Sigmoid colon (tissue), 7 donors: Measurements from ENCODE around the gene LRP8. TPM values are rescaled to one million over a fixed set of nuclear protein-coding genes. Genes with fewer than 3 reads are reported as not detected.

Experiments used
- DNase-seq: peaks from one replicate; pipeline ENCODE4 v3.0.0-alpha.2; 2019
- H3K27ac ChIP-seq, 4 donors: fragments of 200-600 bp; sonication (generic); one replicate each; pipeline ENCODE4 v1.5.1; 2016 to 2019; ENCODE audit warnings: mild to moderate bottlenecking in 1 of 4
- H3K27me3 ChIP-seq, 3 donors: fragments of 200-600 bp; sonication (generic); one replicate each; pipeline ENCODE4 v1.5.1; 2019; ENCODE audit warnings: mild to moderate bottlenecking in 1 of 3
- H3K36me3 ChIP-seq, 4 donors: fragments of 200-600 bp; sonication (generic); one replicate each; pipeline ENCODE4 v1.5.1; 2016 to 2019
- H3K4me1 ChIP-seq, 4 donors: fragments of 200-600 bp; sonication (generic); one replicate each; pipeline ENCODE4 v1.5.1; 2017 to 2019
- H3K4me3 ChIP-seq, 4 donors: fragments of 200-600 bp; sonication (generic); one replicate each; pipeline ENCODE4 v1.5.1; 2017 to 2019; ENCODE audit warnings: mild to moderate bottlenecking in 2 of 4, moderate library complexity in 1 of 4
- H3K9me3 ChIP-seq, 4 donors: fragments of 200-600 bp in 3 of 4; sonication (generic) in 3 of 4; one replicate each; pipeline versions ENCODE4 v1.5.1 to v1.6.1; 2013 to 2019
- EP300 ChIP-seq, 4 donors: sonication (generic); formaldehyde crosslinking; IDR thresholded peaks; one replicate each; pipeline ENCODE4 v1.6.1; 2017; ENCODE audit warnings: antibody characterized with exemption in 4 of 4
- POLR2A ChIP-seq, 2 donors: fragments of 450-650 bp; IDR thresholded peaks; one replicate each; pipeline ENCODE4 v1.6.1; 2016; ENCODE audit warnings: antibody characterized with exemption in 2 of 2, mild to moderate bottlenecking in 2 of 2, moderate library complexity in 2 of 2
- POLR2AphosphoS5 ChIP-seq, 4 donors: sonication (generic); formaldehyde crosslinking; IDR thresholded peaks; one replicate each; pipeline ENCODE4 v1.6.1; 2017; ENCODE audit warnings: antibody characterized with exemption in 4 of 4
- WGBS, 2 donors: extraction: QIAGEN DNeasy Blood & Tissue Kit; methylation state at CpG; one replicate each; pipeline ENCODE4 v1.1.7; 2013; 5-methylcytosine and 5-hydroxymethylcytosine counted together
- intact Hi-C: fragments of 100-400 bp; cut with DNase I; formaldehyde crosslinking; loops from one replicate; pipeline ENCODE4 v1.15.1; 2023
- polyA plus RNA-seq, 3 donors: library from polyadenylated mRNA; stranded (reverse); fragments of 200-250 nt; gene quantifications; one replicate each; pipeline ENCODE4 v1.2.3, GENCODE V29; 2013
- total RNA-seq, 4 donors: library from RNA; depleted of rRNA; stranded (reverse); fragments of >200 nt; gene quantifications; one replicate each; pipeline ENCODE4 v1.1.0, GENCODE V29; 2016
- TF ChIP-seq, protein P1 (sequence below), 4 experiments: fragments of 450-650 bp in 3 of 4; fragments of 200-600 bp in 1 of 4; IDR thresholded peaks; one replicate each; pipeline ENCODE4 v1.5.1; 2016 to 2019; ENCODE audit warnings: antibody characterized with exemption in 4 of 4, mild to moderate bottlenecking in 3 of 4, moderate library complexity in 2 of 4
- donor health status: healthy with polysubstance abuse.
- donor health status: Bipolar disorder and iron deficiency.
- donor health status: healthy.

LRP8 gene
- total and polyA plus RNA-seq, 7 donors, result 0.69 to 7.8 (median 1.2) TPM

DNA sequence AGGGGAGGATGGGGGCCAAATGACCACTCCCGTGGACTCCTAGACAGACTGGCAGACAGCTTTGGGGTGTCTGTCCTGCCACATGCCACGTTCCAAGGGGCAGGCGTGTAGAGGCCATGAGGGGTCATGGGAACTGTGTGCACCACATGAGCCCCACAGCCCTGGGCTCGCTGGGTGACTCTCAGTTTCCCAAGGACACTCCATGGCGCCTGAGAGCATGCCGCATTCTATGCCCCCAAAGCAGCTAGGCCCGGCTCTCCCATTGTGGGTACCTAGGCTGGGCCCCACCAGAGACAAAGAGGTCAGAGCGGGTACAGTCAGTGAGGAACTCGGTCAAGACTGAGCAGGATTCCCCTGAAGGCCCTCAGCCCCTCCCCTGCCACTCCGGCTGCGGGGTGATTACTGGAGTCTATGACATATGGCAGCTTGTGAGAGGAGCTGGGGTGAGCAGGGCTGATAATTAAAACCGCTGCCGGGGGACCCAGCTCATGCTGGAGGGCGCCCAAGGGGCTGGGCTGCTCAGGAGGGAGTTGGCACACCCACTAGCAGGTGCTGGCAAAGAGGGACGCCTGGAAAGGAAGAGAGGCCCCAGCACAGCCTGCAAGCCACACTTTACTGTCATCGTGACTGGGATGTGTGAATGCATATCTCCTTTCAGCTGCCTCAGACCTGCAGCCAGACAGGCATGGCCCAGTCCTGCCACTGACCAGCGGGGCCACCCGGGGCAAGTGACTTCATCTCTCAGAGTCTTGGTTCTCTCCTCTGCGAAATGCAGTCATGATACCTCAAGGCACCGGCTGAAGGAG, 8.4 kb downstream of the LRP8 start:
- intact Hi-C loops, result no loop called here
- no peak overlapping the region for H3K4me3 ChIP-seq
- no peaks in the 10 kb centered on the region for H3K9me3 ChIP-seq
- 79 to 91% methylated on average over 20 of the region's 20 CpGs for WGBS, 2 donors
- TF ChIP-seq POLR2AphosphoS5 (IDR thresholded peaks at IDR 0.05) (no peak), EP300 (IDR thresholded peaks at IDR 0.05) (no peak), POLR2A (IDR thresholded peaks at IDR 0.05) (no peak)
- TF ChIP-seq, protein P1, sequence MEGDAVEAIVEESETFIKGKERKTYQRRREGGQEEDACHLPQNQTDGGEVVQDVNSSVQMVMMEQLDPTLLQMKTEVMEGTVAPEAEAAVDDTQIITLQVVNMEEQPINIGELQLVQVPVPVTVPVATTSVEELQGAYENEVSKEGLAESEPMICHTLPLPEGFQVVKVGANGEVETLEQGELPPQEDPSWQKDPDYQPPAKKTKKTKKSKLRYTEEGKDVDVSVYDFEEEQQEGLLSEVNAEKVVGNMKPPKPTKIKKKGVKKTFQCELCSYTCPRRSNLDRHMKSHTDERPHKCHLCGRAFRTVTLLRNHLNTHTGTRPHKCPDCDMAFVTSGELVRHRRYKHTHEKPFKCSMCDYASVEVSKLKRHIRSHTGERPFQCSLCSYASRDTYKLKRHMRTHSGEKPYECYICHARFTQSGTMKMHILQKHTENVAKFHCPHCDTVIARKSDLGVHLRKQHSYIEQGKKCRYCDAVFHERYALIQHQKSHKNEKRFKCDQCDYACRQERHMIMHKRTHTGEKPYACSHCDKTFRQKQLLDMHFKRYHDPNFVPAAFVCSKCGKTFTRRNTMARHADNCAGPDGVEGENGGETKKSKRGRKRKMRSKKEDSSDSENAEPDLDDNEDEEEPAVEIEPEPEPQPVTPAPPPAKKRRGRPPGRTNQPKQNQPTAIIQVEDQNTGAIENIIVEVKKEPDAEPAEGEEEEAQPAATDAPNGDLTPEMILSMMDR (IDR thresholded peaks at IDR 0.05), result no peak
- DNase-seq, result no peak
- H3K4me1 ChIP-seq, result no peaks in the 10 kb centered on the region
- H3K36me3 ChIP-seq, result no peaks in the 10 kb centered on the region
- no peaks in the 10 kb centered on the region for H3K27me3 ChIP-seq
- no peak overlapping the region for H3K27ac ChIP-seq

DNA sequence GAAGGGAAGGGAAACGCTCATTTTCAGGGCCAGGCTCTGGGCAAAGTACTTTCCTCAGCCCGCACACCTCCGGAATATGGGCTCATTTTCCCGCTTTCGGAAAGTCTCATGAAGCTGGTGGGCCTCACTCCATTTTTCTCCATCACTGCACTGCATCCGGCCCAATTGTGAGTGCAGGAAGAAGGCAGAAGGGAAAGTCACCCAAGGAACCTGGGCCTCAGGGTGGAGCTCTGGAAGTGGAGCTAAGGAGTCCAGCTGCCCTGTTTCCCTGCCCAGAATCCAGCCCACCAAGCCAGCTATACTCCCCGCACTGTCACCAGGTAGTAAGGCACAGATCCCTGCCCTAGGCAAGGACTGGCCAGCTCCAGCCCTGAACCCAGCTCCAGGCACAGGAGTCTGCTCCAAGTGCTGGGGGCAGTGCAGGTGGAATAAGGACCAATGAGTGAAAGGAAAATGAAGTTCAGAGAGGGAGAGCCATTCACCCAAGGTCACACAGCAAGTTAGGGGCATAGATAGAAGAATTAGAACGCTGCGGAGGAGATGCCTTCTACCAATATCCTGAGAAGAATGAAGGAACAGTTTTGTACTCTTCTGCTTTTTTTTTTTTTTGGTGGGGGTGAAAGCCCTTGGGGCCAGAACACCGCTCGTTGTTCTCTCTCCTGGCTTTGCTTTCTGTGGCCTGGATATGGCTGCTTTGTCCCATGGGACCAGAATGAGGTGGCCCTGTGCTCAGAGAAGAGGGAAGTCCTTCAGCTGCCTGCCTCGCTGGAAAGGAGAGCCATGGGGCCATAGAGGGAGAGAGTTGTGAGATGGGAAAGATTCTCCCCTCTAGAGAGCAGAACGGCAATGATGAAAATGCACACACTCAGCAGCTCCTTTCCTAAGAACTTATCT, 10.0 kb downstream of the LRP8 start:
- intact Hi-C loops, result no loop called here
- Histone ChIP-seq H3K27ac (no peak overlapping the region), H3K4me1 (no peaks in the 10 kb centered on the region), H3K27me3 (no peaks in the 10 kb centered on the region), H3K36me3 (no peaks in the 10 kb centered on the region), H3K9me3 (no peaks in the 10 kb centered on the region), H3K4me3 (no peak overlapping the region)
- TF ChIP-seq POLR2AphosphoS5 (IDR thresholded peaks at IDR 0.05) (no peak), POLR2A (IDR thresholded peaks at IDR 0.05) (no peak), EP300 (IDR thresholded peaks at IDR 0.05) (no peak)
- TF ChIP-seq, protein P1 (IDR thresholded peaks at IDR 0.05), result no peak
- WGBS, 2 donors, result 87 to 96% methylated on average over 13 of the region's 13 CpGs
- DNase-seq, result no peak

DNA sequence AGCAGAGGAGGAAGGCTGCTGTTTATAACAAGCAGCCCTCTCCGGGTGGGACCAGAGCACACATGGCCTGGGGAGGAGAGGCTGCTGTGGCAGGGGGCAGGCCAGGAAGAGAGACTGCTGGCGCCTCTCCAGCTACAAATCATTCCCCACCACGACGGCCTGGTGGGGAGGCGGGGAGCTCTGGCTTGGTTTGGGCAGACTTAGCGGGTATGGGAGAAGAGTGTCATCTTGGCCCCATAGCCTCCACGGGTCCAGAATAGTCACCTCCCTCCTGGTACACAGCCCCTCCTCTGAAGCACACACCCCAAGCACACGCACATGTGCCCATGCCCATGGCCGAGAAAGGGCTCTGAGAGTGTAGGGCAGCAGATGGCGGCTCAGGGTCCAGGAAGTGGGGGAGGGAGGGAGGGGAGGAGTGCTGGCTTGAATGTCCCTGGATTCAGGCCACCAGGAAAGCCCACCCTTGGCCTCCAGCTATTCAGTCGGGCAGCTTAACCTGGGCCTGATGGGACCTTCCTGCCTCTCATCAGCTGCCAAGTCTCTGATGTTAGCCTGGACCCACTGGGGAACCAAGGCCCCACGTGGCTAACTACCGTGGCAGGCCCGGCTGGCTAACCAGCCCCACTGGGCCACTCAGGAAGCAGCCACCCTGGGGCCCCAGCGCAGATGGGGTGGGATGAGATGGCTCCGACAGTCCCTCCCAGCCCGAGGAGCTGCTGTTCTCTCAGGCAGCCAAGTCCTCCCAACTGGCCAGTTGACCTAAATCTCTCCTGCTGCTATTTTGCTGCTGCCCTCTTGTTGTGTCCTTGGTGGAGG, 10.9 kb downstream of the LRP8 start:
- H3K27me3 ChIP-seq, result no peaks in the 10 kb centered on the region
- intact Hi-C loops, result no loop called here
- no peaks in the 10 kb centered on the region for H3K36me3 ChIP-seq
- H3K4me1 ChIP-seq, result no peaks in the 10 kb centered on the region
- no peak overlapping the region for H3K27ac ChIP-seq
- 71 to 86% methylated on average over 17 of the region's 17 CpGs for WGBS, 2 donors
- TF ChIP-seq POLR2AphosphoS5 (IDR thresholded peaks at IDR 0.05), result no peak
- no peak for TF ChIP-seq EP300 (IDR thresholded peaks at IDR 0.05)
- TF ChIP-seq, protein P1 (IDR thresholded peaks at IDR 0.05), result no peak
- no peak for TF ChIP-seq POLR2A (IDR thresholded peaks at IDR 0.05)
- no peaks in the 10 kb centered on the region for H3K9me3 ChIP-seq
- H3K4me3 ChIP-seq, result no peak overlapping the region
- no peak for DNase-seq

DNA sequence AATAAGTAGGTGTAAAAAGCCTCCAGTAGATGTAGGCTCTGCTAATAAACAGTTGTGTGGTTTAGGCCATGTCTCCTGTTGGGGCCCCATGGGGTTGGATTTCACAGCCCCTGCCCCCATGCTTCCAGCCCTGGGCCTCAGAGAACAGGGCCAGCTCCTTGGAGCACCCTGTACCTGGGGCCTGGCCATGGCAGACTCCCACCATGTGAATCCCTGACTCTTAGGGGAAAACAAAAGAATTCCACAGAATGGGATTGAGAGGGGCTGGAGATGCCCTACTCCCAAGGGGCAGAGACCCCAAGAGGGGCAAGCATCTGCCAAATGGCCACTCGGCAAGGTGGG, 11.5 kb downstream of the LRP8 start:
- no peaks in the 10 kb centered on the region for H3K36me3 ChIP-seq
- no peak overlapping the region for H3K4me3 ChIP-seq
- no peaks in the 10 kb centered on the region for H3K27me3 ChIP-seq
- intact Hi-C loops, result no loop called here
- DNase-seq, result no peak
- no peaks in the 10 kb centered on the region for H3K9me3 ChIP-seq
- WGBS, 2 donors, result 56 to 91% methylated on average over 1 of the region's 1 CpG
- H3K4me1 ChIP-seq, result no peaks in the 10 kb centered on the region
- TF ChIP-seq EP300 (IDR thresholded peaks at IDR 0.05), result no peak
- H3K27ac ChIP-seq, result no peak overlapping the region
